Activated naive CD4-positive, alpha-beta T cell treated with Interleukin-2 at 50 U/mL for 16 hours (primary cell): ENCODE data around the gene HBG1.

Experiments used
- DNase-seq: peaks from one replicate; pipeline ENCODE4 v3.0.0-alpha.2; 2020

HBG1 gene

DNA sequence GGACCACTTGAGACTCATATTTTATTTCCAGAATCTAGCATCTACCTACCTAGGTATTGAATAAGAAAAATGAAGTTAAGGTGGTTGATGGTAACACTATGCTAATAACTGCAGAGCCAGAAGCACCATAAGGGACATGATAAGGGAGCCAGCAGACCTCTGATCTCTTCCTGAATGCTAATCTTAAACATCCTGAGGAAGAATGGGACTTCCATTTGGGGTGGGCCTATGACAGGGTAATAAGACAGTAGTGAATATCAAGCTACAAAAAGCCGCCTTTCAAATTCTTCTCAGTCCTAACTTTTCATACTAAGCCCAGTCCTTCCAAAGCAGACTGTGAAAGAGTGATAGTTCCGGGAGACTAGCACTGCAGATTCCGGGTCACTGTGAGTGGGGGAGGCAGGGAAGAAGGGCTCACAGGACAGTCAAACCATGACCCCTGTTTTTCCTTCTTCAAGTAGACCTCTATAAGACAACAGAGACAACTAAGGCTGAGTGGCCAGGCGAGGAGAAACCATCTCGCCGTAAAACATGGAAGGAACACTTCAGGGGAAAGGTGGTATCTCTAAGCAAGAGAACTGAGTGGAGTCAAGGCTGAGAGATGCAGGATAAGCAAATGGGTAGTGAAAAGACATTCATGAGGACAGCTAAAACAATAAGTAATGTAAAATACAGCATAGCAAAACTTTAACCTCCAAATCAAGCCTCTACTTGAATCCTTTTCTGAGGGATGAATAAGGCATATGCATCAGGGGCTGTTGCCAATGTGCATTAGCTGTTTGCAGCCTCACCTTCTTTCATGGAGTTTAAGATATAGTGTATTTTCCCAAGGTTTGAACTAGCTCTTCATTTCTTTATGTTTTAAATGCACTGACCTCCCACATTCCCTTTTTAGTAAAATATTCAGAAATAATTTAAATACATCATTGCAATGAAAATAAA lies 24.8 kb downstream of the HBG1 start:
- DNase-seq: no peak

DNA sequence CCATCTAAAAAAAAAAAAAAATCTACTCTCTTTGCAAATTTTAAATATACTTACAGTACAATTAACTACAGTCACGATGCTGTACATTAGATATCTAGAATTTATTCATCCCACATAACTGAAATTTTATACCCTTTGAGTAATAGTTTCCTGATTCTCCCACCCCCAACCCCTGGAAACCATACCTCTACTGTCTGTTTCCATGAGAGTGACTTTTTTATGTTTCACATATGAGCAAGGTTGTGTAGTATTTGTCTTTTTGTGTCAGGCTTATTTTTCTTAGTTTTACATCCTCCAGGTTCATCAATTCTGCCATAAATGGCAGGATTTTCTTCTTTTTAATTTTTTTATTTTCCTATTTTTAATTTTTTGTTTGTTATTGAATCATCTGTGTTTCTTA lies 26.0 kb downstream of the HBG1 start:
- no peak for DNase-seq

DNA sequence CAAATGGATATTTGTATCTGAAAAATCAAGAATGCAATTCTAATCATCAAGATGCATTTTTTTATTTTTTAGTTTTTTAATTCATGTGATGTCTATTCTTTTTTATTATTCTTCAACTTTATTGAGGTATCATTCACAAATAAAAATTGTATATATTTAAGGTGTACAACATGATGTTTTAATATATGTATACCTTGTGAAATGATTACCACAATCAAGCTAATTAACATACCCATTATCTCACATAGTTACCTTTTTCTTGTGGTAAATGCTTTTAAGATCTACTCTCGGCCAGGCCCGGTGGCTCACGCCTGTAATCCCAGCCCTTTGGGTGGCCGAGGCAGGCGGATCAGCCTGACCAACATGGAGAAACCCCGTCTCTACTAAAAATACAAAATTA lies 26.5 kb downstream of the HBG1 start:
- DNase-seq: no peak

DNA sequence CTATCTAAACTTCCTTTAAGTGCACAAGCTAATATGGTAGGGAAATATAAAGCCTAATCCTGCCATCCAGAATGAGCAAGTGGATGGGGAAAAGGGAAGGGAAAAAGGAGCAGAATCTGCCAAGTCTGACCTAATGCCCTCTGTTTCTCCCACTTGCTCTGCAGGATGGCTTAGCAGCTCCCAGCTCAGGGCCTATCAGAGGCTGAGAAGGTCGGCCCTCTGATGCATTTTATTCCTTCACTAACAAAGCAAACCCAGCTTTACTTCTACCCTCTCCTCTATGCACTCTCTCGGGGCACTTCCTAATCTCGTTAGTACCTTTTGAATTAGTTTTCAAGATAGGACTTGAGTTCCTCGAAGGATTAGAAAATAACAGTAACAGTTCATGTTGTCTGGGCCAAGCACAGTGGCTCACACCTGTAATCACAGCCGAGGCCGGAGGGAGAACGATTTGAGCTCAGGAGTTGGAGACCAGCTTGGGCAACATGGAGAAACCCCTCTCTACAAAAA lies 39.2 kb downstream of the HBG1 start:
- no peak for DNase-seq

DNA sequence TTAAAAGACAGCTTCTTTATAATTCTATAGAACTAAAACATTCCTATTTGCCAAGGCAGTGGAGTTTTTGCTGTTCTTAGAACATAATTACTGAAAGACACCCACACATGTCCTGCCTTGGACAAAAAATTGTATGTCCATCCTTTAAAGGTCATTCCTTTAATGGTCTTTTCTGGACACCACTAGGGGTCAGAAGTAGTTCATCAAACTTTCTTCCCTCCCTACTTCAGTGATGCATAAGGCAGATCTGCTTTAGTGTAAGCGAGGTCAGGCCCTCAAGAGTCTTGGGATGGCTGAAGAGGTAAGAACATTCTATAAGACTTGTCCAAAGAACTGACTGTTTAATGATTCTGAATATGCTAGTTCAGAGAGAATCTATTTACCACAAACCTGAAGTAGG lies 44.9 kb downstream of the HBG1 start:
- no peak for DNase-seq

DNA sequence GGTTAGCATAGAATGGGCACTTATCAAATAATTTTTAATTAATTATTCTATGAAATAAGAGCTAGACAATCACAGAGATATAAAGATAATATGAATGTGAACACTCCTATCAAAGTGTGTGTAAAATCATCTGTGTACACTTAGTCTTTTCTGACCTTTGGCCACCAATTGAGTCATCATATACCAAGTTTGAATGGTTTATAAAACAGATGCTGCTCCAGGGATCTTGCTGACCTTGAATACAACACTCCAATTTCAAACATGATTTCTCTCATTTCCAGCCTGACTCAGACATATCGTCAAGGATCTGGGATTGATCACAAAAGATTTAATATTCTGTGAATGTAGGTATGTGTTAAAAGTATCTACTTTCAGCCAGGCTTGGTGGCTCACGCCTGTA lies 46.3 kb downstream of the HBG1 start:
- DNase-seq: no peak

DNA sequence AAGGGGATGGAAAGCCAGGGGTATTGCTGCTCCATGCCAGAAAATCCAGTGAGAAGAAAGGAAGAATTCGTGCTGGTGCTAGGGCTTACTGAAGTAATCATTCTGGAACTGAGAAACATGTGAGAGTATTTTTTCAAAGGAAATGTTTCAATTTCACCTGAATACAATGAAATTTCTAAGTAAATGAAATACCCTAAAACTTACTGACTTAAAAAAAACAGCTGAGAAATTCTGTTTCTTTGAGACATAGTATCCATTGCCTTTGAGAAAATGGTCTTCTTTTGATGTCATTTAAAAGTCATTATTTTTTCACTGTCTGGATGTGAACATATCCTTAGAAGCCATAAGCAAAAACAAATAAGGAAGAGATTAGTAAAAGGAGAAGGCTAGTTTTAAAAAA lies 49.1 kb downstream of the HBG1 start, which contains the start of gene OR51V1:
Gene OR51V1, minus strand, starts transcription at position 101 of the 400 bp plus-strand sequence. Its CDS starts 0 bp downstream, at position 101.
- DNase-seq: no peak

DNA sequence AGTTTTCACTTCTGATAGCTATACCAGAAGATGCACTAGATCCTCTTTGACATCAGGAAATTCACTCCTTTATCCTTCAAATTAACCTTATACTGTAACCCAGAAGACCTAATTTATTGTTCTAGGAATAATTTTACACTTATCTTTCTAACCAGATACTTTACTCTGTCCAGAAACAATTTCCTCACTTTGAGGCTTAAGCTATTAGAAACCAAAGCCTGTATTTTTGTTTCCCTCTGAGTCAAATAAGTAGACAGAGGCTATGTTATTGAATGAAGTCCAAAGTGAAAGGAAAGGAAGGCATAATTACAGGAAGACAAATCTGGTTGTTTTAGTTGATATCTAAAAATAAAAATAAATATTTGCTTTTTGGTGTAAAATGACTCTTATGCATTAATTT lies 51.4 kb downstream of the HBG1 start:
- DNase-seq: no peak
